BJ (cell line): Measurements from ENCODE around the gene DIP2C. TPM values are rescaled to one million over a fixed set of nuclear protein-coding genes. Genes with fewer than 3 reads are reported as not detected.

ENCODE experiments used
- CTCF ChIA-PET: fragments of 350-600 bp; formaldehyde crosslinking; extraction: SDS; loops from one replicate; lab custom pipeline; 2021; ENCODE audit warnings: antibody characterized with exemption, inconsistent platforms; lab: Yijun Ruan, JAX
- POLR2A ChIA-PET: fragments of 300-600 bp; sonication (Branson Sonifier 250); formaldehyde crosslinking; extraction: SDS; loops from one replicate; lab custom pipeline; 2021; ENCODE audit warnings: antibody characterized with exemption; lab: Charles Lee
- DNase-seq: peaks from one replicate; pipeline ENCODE4 v3.0.0-alpha.2; 2011; ENCODE audit warnings: low read depth
- H3K27me3 ChIP-seq: 2 replicates; pipeline ENCODE4 v1.6.0; 2011; ENCODE audit warnings: low read length; ENCODE audit not compliant: control insufficient read depth, insufficient read depth
- H3K36me3 ChIP-seq: 2 replicates; pipeline ENCODE4 v1.5.1; 2011; ENCODE audit warnings: low read length; ENCODE audit not compliant: control insufficient read depth, insufficient read depth
- H3K4me3 ChIP-seq: 2 replicates; pipeline ENCODE4 v1.5.1; 2011; ENCODE audit warnings: low read depth, mild to moderate bottlenecking, control low read depth, low read length
- CTCF ChIP-seq: IDR thresholded peaks from 2 replicates; pipeline ENCODE4 v1.5.1; 2011; ENCODE audit warnings: low read depth, mild to moderate bottlenecking, control low read depth, inconsistent platforms, low read length, moderate library complexity; ENCODE audit not compliant: insufficient read depth
- polyA plus RNA-seq: library from polyadenylated mRNA; depleted of rRNA; stranded (reverse); fragments of >200 nt; gene quantifications from 2 replicates; pipeline ENCODE4 v1.2.3, GENCODE V29; 2011

Gene DIP2C
- polyA plus RNA-seq, 1 experiment, result 9.3 TPM

- no peak for DNase-seq
- H3K4me3 ChIP-seq, result no peak overlapping the region
- no peaks in the 10 kb centered on the region for H3K36me3 ChIP-seq
- ChIA-PET CTCF (interaction anchor here (0.8 kb wide), 1 partner anchor 42 kb away, joined by 3 read pairs; no protein-coding TSS in a partner anchor), POLR2A (no interaction called here)
- TF ChIP-seq CTCF, result no peak
- H3K27me3 ChIP-seq, result no peaks in the 10 kb centered on the region
These were observed 136.2 kb downstream of the DIP2C start for GRCh38 chr10:553233-553632.

GRCh38 chr10:552679-553078 lies 136.8 kb downstream of the DIP2C start:
- ChIA-PET CTCF (interaction anchor here (0.8 kb wide), 1 partner anchor 41 kb away, joined by 3 read pairs; no protein-coding TSS in a partner anchor), POLR2A (no interaction called here)
- no peak overlapping the region for H3K4me3 ChIP-seq
- H3K36me3 ChIP-seq, result no peaks in the 10 kb centered on the region
- TF ChIP-seq CTCF, result no peak
- no peaks in the 10 kb centered on the region for H3K27me3 ChIP-seq
- no peak for DNase-seq

- no peak for DNase-seq
- CTCF ChIA-PET, result interaction anchor here (0.8 kb wide), 1 partner anchor 23 kb away, joined by 3 read pairs; no protein-coding TSS in a partner anchor
These were observed 137.9 kb downstream of the DIP2C start for GRCh38 chr10:551373-552252.

GRCh38 chr10:550665-551372 lies 138.6 kb downstream of the DIP2C start:
- no peak for TF ChIP-seq CTCF
- Histone ChIP-seq H3K4me3 (no peak overlapping the region), H3K36me3 (no peaks in the 10 kb centered on the region), H3K27me3 (no peaks in the 10 kb centered on the region)
- no peak for DNase-seq
- CTCF ChIA-PET, result no interaction called here
- POLR2A ChIA-PET, result no interaction called here

More at GRCh38 chr10:551373-552252, 137.9 kb downstream of the DIP2C start:
- no peak for TF ChIP-seq CTCF
- no peaks in the 10 kb centered on the region for H3K27me3 ChIP-seq
- H3K4me3 ChIP-seq, result no peak overlapping the region
- H3K36me3 ChIP-seq, result no peaks in the 10 kb centered on the region
- POLR2A ChIA-PET, result no interaction called here

- DNase-seq, result no peak
- TF ChIP-seq CTCF, result no peak
- ChIA-PET CTCF (interaction anchor here (0.7 to 1.8 kb wide), 2 partner anchors 12 to 235 kb away, joined by 3 to 4 read pairs; no protein-coding TSS in a partner anchor), POLR2A (interaction anchor here (0.5 kb wide), 1 partner anchor 105 kb away, joined by 3 read pairs; no protein-coding TSS in a partner anchor)
- H3K36me3 ChIP-seq, result no peaks in the 10 kb centered on the region
- H3K27me3 ChIP-seq, result no peaks in the 10 kb centered on the region
- H3K4me3 ChIP-seq, result no peak overlapping the region
These were observed 140.1 kb downstream of the DIP2C start for GRCh38 chr10:549391-549790.
